ENCODE results near the gene SMTNL1.
A peak's percentile ranks its signal among the peaks of the same experiment; 100 is the strongest.

Gene SMTNL1

DNA sequence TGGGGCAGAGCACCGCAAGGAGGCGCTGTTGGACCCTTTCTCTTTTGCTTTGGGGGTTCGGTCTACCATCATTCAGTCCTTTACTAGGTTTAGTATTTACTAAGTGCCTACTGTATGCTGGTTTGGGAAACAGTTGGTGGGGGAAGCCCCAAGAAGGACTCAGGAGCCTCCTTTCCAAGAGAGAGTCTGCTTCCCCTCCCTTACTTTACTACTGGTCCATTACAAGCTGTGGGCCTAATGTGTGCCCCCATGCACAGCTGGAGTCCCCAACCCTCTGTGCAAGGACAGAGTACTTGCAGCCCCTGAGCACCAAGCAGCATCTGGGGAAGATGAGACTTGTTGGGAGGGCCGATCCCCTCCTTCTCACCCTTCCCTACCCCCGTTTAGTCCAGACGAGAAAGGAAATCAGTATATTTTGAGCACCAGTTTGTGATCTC, 31.0 kb downstream of the SMTNL1 start:
- peaks cover 4% of the 10 kb centered on the region for H4K20me1 ChIP-seq (ENCODE audit: insufficient read depth, low read length, poor library complexity, severe bottlenecking)
- H3F3A ChIP-seq (ENCODE audit: low read depth), result no peaks in the 10 kb centered on the region
- H2AFZ ChIP-seq (ENCODE audit: low read length), result no peak overlapping the region
- no peaks in the 10 kb centered on the region for H3K9me3 ChIP-seq (ENCODE audit: insufficient read depth, low read depth, low read length)
- TF ChIP-seq EZH2phosphoT487 (IDR thresholded peaks at IDR 0.05; ENCODE audit: borderline replicate concordance), result no peak
- TF ChIP-seq, protein P1, sequence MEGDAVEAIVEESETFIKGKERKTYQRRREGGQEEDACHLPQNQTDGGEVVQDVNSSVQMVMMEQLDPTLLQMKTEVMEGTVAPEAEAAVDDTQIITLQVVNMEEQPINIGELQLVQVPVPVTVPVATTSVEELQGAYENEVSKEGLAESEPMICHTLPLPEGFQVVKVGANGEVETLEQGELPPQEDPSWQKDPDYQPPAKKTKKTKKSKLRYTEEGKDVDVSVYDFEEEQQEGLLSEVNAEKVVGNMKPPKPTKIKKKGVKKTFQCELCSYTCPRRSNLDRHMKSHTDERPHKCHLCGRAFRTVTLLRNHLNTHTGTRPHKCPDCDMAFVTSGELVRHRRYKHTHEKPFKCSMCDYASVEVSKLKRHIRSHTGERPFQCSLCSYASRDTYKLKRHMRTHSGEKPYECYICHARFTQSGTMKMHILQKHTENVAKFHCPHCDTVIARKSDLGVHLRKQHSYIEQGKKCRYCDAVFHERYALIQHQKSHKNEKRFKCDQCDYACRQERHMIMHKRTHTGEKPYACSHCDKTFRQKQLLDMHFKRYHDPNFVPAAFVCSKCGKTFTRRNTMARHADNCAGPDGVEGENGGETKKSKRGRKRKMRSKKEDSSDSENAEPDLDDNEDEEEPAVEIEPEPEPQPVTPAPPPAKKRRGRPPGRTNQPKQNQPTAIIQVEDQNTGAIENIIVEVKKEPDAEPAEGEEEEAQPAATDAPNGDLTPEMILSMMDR (conservative IDR thresholded peaks at IDR 0.05; ENCODE audit: low read length), result peak; percentile 97; the same call in 1 of the 2 replicates
- no peaks in the 10 kb centered on the region for H3K27me3 ChIP-seq (ENCODE audit: insufficient read depth, low read length, poor library complexity, severe bottlenecking)
- peak overlapping the region; percentile 94 for H3K9ac ChIP-seq (ENCODE audit: low read depth, low read length, poor library complexity, severe bottlenecking)
- H3K4me3 ChIP-seq (ENCODE audit: low read length, poor library complexity, severe bottlenecking), result peak overlapping the region; percentile 87
- peak overlapping the region; percentile 68 for H3K4me2 ChIP-seq (ENCODE audit: low read depth, low read length, poor library complexity, severe bottlenecking)
- H3K36me3 ChIP-seq (ENCODE audit: insufficient read depth, low read length), result no peaks in the 10 kb centered on the region
- H3K9me2 ChIP-seq (replicated peaks; ENCODE audit: low read depth, low read length), result no peaks in the 10 kb centered on the region
- H3K4me1 ChIP-seq (ENCODE audit: insufficient read depth, low read length, poor library complexity, severe bottlenecking), result peaks cover 40% of the 10 kb centered on the region
- peaks cover 37% of the 10 kb centered on the region for H3K79me2 ChIP-seq (ENCODE audit: insufficient read depth, low read length)

DNA sequence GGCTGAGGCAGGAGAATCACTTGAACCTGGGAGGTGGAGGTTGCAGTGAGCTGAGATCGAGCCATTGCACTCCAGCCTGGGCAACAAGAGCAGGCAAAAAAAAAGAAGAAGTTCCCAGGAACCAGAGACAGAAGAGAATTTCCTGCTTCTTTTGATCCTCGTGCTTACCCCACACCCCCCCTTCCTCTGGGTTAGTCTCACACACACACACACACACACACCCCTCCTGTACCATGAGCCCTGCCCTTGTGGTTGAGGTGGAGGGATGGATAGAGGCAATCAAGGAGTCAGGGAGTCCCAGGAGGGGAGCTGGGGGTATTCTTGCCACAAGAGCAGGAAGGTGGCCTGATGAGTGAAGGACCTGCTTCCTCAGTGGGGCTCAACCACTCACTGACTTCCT, 34.2 kb downstream of the SMTNL1 start:
- H4K20me1 ChIP-seq (ENCODE audit: insufficient read depth, low read length, poor library complexity, severe bottlenecking), result no peaks in the 10 kb centered on the region
- H3K4me3 ChIP-seq (ENCODE audit: low read length, poor library complexity, severe bottlenecking), result peak overlapping the region; percentile 17
- H3K9ac ChIP-seq (ENCODE audit: low read depth, low read length, poor library complexity, severe bottlenecking), result peak overlapping the region; percentile 26
- peaks cover 8% of the 10 kb centered on the region for H3K79me2 ChIP-seq (ENCODE audit: insufficient read depth, low read length)
- TF ChIP-seq, protein P1 (conservative IDR thresholded peaks at IDR 0.05; ENCODE audit: low read length), result no peak
- TF ChIP-seq EZH2phosphoT487 (IDR thresholded peaks at IDR 0.05; ENCODE audit: borderline replicate concordance), result no peak
- peaks cover 28% of the 10 kb centered on the region for H3K4me1 ChIP-seq (ENCODE audit: insufficient read depth, low read length, poor library complexity, severe bottlenecking)
- no peaks in the 10 kb centered on the region for H3F3A ChIP-seq (ENCODE audit: low read depth)
- H3K36me3 ChIP-seq (ENCODE audit: insufficient read depth, low read length), result no peaks in the 10 kb centered on the region
- no peaks in the 10 kb centered on the region for H3K9me3 ChIP-seq (ENCODE audit: insufficient read depth, low read depth, low read length)
- no peaks in the 10 kb centered on the region for H3K9me2 ChIP-seq (replicated peaks; ENCODE audit: low read depth, low read length)
- peak overlapping the region; percentile 85 for H2AFZ ChIP-seq (ENCODE audit: low read length)
- no peaks in the 10 kb centered on the region for H3K27me3 ChIP-seq (ENCODE audit: insufficient read depth, low read length, poor library complexity, severe bottlenecking)
- peak overlapping the region; percentile 49 for H3K4me2 ChIP-seq (ENCODE audit: low read depth, low read length, poor library complexity, severe bottlenecking)

DNA sequence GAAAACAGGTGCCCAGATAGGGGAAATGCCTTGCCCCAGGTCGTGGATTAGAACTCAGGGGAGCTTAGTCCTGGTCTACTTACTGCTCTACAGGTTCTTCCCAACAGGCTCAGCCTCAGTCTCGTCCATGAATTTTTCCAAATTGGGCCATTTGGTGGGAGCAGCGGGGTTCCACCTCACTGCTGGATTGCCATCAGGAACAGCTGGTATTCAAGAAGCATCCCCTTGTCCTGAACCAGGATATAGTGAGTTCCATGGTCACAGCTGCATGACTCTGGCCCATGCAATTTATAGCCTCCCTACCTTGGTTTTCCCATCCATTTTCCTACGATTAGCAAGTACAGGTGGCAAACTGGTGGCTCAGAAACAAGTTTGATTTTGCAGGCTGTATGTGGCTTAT, 36.7 kb downstream of the SMTNL1 start:
- Histone ChIP-seq H3K9ac (ENCODE audit: low read depth, low read length, poor library complexity, severe bottlenecking) (no peak overlapping the region), H3F3A (ENCODE audit: low read depth) (no peaks in the 10 kb centered on the region), H3K9me3 (ENCODE audit: insufficient read depth, low read depth, low read length) (no peaks in the 10 kb centered on the region), H3K4me3 (ENCODE audit: low read length, poor library complexity, severe bottlenecking) (no peak overlapping the region), H3K4me2 (ENCODE audit: low read depth, low read length, poor library complexity, severe bottlenecking) (no peak overlapping the region), H4K20me1 (ENCODE audit: insufficient read depth, low read length, poor library complexity, severe bottlenecking) (no peaks in the 10 kb centered on the region), H3K4me1 (ENCODE audit: insufficient read depth, low read length, poor library complexity, severe bottlenecking) (peaks cover 22% of the 10 kb centered on the region), H3K36me3 (ENCODE audit: insufficient read depth, low read length) (no peaks in the 10 kb centered on the region), H3K79me2 (ENCODE audit: insufficient read depth, low read length) (no peaks in the 10 kb centered on the region), H3K27me3 (ENCODE audit: insufficient read depth, low read length, poor library complexity, severe bottlenecking) (no peaks in the 10 kb centered on the region), H3K9me2 (replicated peaks; ENCODE audit: low read depth, low read length) (no peaks in the 10 kb centered on the region), H2AFZ (ENCODE audit: low read length) (no peak overlapping the region)
- TF ChIP-seq, protein P1 (conservative IDR thresholded peaks at IDR 0.05; ENCODE audit: low read length), result no peak
- TF ChIP-seq EZH2phosphoT487 (IDR thresholded peaks at IDR 0.05; ENCODE audit: borderline replicate concordance), result no peak
